Urinary bladder (tissue), 4 donors: ENCODE measurements around the gene HNRNPC. TPM values are rescaled to one million over a fixed set of nuclear protein-coding genes. Genes with fewer than 3 reads are reported as not detected.
"Not testable (repeated sequence)": the region's sequence is repeated elsewhere in the genome, so short reads cannot be mapped to it uniquely, and the experiment has no call there.

Source experiments
- DNase-seq: peaks from one replicate; pipeline ENCODE4 v3.0.0-alpha.2; 2015; ENCODE audit errors: extremely low spot score
- H3K27ac ChIP-seq: one replicate; pipeline ENCODE4 v1.5.1; 2013; ENCODE audit warnings: low read depth, mild to moderate bottlenecking, moderate library complexity
- H3K36me3 ChIP-seq: one replicate; pipeline ENCODE4 v1.6.1; 2013; ENCODE audit warnings: mild to moderate bottlenecking, moderate library complexity; ENCODE audit not compliant: insufficient read depth
- H3K4me1 ChIP-seq: one replicate; pipeline ENCODE4 v1.6.1; 2013; ENCODE audit warnings: mild to moderate bottlenecking, moderate library complexity; ENCODE audit not compliant: insufficient read depth
- H3K4me3 ChIP-seq: one replicate; pipeline ENCODE4 v1.5.1; 2013; ENCODE audit warnings: low read depth, low read length
- whole genome bisulfite sequencing: extraction: QIAGEN DNeasy Blood & Tissue Kit; methylation state at CpG from one replicate; pipeline ENCODE4 v1.1.7; 2013; 5-methylcytosine and 5-hydroxymethylcytosine counted together
- polyA plus RNA-seq: library from polyadenylated mRNA; stranded (reverse); fragments of 200-250 nt; gene quantifications from one replicate; pipeline ENCODE4 v1.2.3, GENCODE V29; 2013
- total RNA-seq: library from RNA; depleted of rRNA; stranded (reverse); fragments of >200 nt; gene quantifications from one replicate; pipeline ENCODE4 v1.2.3, GENCODE V29; 2014
- donor health status: healthy with polysubstance abuse.
- donor health status: healthy.

The HNRNPC gene
- total and polyA plus RNA-seq, 2 donors, result 476 to 504 TPM

- peaks cover 12% of the 10 kb centered on the region for H3K36me3 ChIP-seq
- no peak for DNase-seq
- H3K4me3 ChIP-seq, result no peak overlapping the region
- H3K4me1 ChIP-seq, result peaks cover 3% of the 10 kb centered on the region
- 25% methylated on average over 5 of the region's 5 CpGs for WGBS
- H3K27ac ChIP-seq, result no peak overlapping the region
Observed at GRCh38 chr14:21263284-21264024, 5.8 kb downstream of the HNRNPC start.

- 66% methylated on average over 3 of the region's 3 CpGs for WGBS
- Histone ChIP-seq H3K27ac (no peak overlapping the region), H3K36me3 (peaks cover 12% of the 10 kb centered on the region), H3K4me1 (peaks cover 3% of the 10 kb centered on the region), H3K4me3 (no peak overlapping the region)
- no peak for DNase-seq
Observed at GRCh38 chr14:21262410-21262809, 6.8 kb downstream of the HNRNPC start.

DNA sequence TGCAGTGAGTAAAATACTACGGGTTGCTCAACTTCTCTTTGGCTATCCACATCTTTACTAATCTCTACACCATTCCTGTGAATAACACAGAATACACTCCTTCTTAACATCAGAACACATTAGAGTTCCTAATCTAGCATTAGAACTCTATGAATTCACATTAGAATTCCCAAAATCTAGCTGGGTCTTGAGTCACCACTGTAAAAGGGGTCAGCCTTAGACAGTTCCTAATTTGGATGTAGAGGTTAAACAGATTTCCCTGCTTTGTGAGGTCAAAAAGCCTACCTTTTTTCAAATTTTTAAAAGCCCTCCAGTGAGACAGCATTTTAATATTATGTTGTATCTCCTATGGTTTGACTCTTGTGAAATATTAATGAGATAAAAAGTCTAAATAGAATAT lies 7.4 kb downstream of the HNRNPC start:
- H3K27ac ChIP-seq, result no peak overlapping the region
- peaks cover 12% of the 10 kb centered on the region for H3K36me3 ChIP-seq
- WGBS, result 67% methylated on average over 1 of the region's 1 CpG
- no peak for DNase-seq
- H3K4me1 ChIP-seq, result peaks cover 3% of the 10 kb centered on the region
- no peak overlapping the region for H3K4me3 ChIP-seq

GRCh38 chr14:21258889-21259787 lies 10.1 kb downstream of the HNRNPC start:
- Histone ChIP-seq H3K4me3 (no peak overlapping the region), H3K36me3 (peaks cover 13% of the 10 kb centered on the region), H3K4me1 (peaks cover 3% of the 10 kb centered on the region), H3K27ac (no peak overlapping the region)
- DNase-seq, result no peak
- 79% methylated on average over 5 of the region's 5 CpGs for WGBS

DNA sequence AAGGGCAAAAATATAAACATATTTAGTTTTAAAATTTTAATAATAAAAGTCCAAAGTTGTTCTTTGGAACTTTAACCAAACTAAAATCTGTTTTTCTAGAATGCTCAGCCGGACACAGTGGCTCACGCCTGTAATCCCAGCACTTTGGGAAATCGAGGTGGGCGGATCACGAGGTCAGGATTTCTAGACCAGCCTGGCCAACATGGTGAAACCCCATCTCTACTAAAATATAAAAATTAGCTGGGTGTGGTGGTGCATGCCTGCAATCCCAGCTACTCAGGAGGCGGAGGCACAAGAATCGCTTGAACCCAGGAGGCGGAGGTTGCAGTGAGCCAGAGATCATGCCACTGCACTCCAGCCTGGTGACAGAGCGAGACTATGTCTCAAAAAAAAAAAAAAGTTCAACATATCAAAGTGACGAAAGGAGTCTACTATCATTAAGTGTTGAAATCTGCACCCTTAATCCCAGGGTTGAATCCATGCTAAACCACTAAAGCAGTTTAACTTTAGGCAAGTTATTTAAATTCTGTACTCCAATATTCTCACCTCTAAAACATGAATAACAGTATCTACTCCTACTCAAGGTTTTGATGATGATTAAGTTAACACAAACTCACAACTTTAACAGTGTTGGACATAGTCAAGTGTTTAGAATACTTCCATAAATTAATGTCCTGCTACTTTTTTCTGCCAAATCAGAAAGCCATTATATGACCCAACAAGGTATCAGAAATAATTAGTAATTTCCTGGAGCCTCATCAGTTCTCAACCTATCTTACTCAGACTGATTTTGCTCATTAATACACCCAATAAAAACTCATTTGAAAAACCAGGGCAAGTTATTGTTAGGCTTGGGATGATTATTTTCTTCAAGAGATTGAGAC lies 11.0 kb downstream of the HNRNPC start:
- H3K36me3 ChIP-seq, result peaks cover 13% of the 10 kb centered on the region
- no peak for DNase-seq
- no peak overlapping the region for H3K27ac ChIP-seq
- WGBS, result 85% methylated on average over 10 of the region's 10 CpGs
- no peak overlapping the region for H3K4me3 ChIP-seq
- no peaks in the 10 kb centered on the region for H3K4me1 ChIP-seq

GRCh38 chr14:21257394-21257909 lies 11.8 kb downstream of the HNRNPC start:
- peaks cover 12% of the 10 kb centered on the region for H3K36me3 ChIP-seq
- H3K4me3 ChIP-seq, result no peak overlapping the region
- H3K4me1 ChIP-seq, result no peaks in the 10 kb centered on the region
- 52% methylated on average over 7 of the region's 7 CpGs for WGBS
- no peak for DNase-seq
- no peak overlapping the region for H3K27ac ChIP-seq

DNA sequence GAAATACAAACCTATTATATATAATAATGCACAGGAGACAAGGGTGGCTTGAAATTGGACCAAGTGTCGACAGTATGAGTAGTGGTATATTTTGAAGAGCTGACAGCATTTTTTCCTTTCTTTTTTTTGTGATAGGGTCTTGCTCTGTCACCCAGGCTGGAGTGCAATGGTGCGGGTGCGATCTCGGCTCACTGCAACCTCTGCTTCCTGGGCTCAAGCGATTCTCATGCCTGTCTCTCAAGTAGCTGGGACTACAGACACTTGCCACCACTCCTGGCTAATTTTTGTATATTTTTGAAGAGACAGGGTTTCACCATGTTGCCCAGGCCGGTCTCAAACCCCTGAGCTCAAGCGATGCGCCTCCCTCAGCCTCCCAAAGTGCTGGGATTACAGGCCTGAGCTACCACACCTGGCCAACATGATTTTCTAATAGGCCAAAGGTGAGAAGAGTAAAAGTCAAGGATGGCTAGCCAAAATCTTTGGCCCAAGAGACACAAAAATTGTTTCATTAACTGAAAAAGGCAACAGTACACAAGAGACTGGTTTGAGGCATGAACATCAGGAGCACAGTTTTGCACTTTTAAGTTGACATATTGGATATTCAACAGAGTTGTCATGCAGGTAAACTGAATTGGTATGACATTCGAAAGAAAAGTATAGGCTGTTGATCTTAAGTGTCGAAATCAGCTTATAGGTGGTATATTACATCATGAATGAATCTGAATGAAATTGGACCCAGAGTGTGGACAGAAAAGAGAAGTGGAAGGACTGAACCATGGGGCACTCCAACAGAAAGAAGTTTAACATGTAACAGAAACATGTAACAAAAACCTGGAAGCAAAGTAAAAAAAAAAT lies 12.5 kb downstream of the HNRNPC start:
- 90% methylated on average over 10 of the region's 10 CpGs for WGBS
- Histone ChIP-seq H3K4me3 (no peak overlapping the region), H3K36me3 (peaks cover 11% of the 10 kb centered on the region), H3K27ac (no peak overlapping the region), H3K4me1 (no peaks in the 10 kb centered on the region)
- DNase-seq, result no peak

DNA sequence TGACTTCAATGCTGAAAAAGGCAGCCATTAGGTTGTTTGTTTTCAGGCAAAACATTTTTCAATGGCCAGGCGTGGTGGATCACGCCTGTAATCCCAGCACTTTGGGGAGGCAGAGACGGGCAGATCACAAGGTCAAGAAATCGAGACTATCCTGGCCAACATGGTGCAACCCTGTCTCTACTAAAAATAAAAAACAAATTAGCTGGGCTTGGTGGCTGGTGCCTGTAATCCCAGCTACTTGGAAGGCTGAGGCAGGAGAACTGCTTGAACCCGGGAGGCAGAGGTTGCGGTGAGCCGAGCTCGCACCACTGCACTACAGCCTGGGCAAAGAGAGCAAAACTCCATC lies 13.2 kb downstream of the HNRNPC start:
- not testable (repeated sequence) for H3K27ac ChIP-seq, H3K4me3 ChIP-seq, DNase-seq, H3K4me1 ChIP-seq
- 88% methylated on average over 8 of the region's 8 CpGs for WGBS
- peaks cover 11% of the 10 kb centered on the region for H3K36me3 ChIP-seq

DNA sequence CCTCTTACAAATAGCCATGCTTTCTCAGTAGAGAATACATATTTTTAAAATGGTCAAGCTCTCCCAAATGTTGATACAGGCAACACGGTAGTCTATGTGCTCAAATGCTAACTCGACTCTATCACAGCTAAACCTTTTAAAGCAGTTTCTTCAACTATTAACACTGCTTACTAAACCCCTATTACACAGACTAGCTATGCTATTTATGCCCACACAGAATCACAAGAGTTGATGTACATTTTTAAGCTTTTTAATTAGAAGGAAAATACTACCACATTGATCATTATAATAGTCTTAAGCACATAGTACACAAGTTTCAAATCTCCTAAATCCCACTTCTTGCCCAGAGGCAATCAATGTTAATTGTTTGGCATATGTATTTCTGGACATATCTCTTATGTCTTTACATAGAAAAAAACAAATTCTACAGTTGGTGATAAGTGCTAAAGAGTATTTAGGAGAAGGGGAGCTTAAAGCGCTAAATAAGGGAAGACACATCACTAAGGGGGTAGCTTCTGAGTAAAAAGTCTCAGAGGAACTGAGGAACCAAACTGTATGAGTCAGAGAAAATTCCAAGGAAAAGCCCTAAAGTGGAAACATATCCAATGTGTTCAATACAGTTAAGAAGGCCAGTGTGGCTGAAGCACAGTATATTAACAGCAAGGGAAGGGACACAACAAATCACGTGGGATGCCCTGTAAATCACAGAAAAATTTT lies 13.7 kb downstream of the HNRNPC start:
- Histone ChIP-seq H3K27ac (no peak overlapping the region), H3K4me1 (no peaks in the 10 kb centered on the region), H3K36me3 (peaks cover 12% of the 10 kb centered on the region), H3K4me3 (no peak overlapping the region)
- no peak for DNase-seq
- WGBS, result 68% methylated on average over 4 of the region's 4 CpGs

- Histone ChIP-seq H3K36me3 (peaks cover 6% of the 10 kb centered on the region), H3K27ac (no peak overlapping the region), H3K4me1 (no peaks in the 10 kb centered on the region), H3K4me3 (no peak overlapping the region)
- WGBS, result 92% methylated on average over 2 of the region's 2 CpGs
- no peak for DNase-seq
Observed at GRCh38 chr14:21252149-21252548, 17.1 kb downstream of the HNRNPC start.

GRCh38 chr14:21251215-21251614 lies 18.0 kb downstream of the HNRNPC start:
- H3K4me1 ChIP-seq, result no peaks in the 10 kb centered on the region
- H3K27ac ChIP-seq, result no peak overlapping the region
- no peak for DNase-seq
- H3K4me3 ChIP-seq, result no peak overlapping the region
- H3K36me3 ChIP-seq, result peaks cover 6% of the 10 kb centered on the region
- 98% methylated on average over 5 of the region's 5 CpGs for WGBS

- H3K4me3 ChIP-seq, result no peak overlapping the region
- DNase-seq, result no peak
- no peak overlapping the region for H3K27ac ChIP-seq
- H3K36me3 ChIP-seq, result peaks cover 8% of the 10 kb centered on the region
- WGBS, result 95% methylated on average over 8 of the region's 8 CpGs
- no peaks in the 10 kb centered on the region for H3K4me1 ChIP-seq
Observed at GRCh38 chr14:21248739-21249411, 20.4 kb downstream of the HNRNPC start.
